Liver (tissue), 9 donors: ENCODE measurements around the gene VCAM1. TPM values are rescaled to one million over a fixed set of nuclear protein-coding genes. Genes with fewer than 3 reads are reported as not detected.
A peak's percentile ranks its signal among the peaks of the same experiment; 100 is the strongest.

ENCODE experiments used
- DNase-seq: peaks from one replicate; pipeline ENCODE4 v3.0.0-alpha.2; 2017; ENCODE audit warnings: low spot score
- H3K27ac ChIP-seq, 2 donors: one replicate each; pipeline ENCODE4 v1.7.0; 2013; ENCODE audit warnings: inconsistent platforms in 2 of 2, low read length in 2 of 2, control low read depth in 1 of 2, low read depth in 1 of 2, mild to moderate bottlenecking in 1 of 2
- H3K27me3 ChIP-seq, 4 donors: one replicate each; pipeline versions ENCODE4 v1.6.1 to v1.7.0; 2013; ENCODE audit warnings: low read length in 3 of 4, inconsistent platforms in 1 of 4, mild to moderate bottlenecking in 1 of 4, moderate library complexity in 1 of 4; ENCODE audit not compliant: control insufficient read depth in 4 of 4, insufficient read depth in 4 of 4
- H3K36me3 ChIP-seq, 4 donors: one replicate each; pipeline versions ENCODE4 v1.6.1 to v1.7.0; 2013; ENCODE audit warnings: low read length in 3 of 4, mild to moderate bottlenecking in 3 of 4, low read depth in 1 of 4, moderate library complexity in 1 of 4; ENCODE audit not compliant: control insufficient read depth in 4 of 4, insufficient read depth in 3 of 4
- H3K4me1 ChIP-seq, 4 donors: one replicate each; pipeline versions ENCODE4 v1.6.1 to v1.7.0; 2013; ENCODE audit warnings: low read length in 3 of 4, mild to moderate bottlenecking in 3 of 4, moderate library complexity in 1 of 4; ENCODE audit not compliant: control insufficient read depth in 4 of 4, insufficient read depth in 4 of 4
- H3K4me3 ChIP-seq, 3 donors: one replicate each; pipeline versions ENCODE4 v1.6.1 to v1.7.0; 2013; ENCODE audit warnings: low read length in 3 of 3, control low read depth in 1 of 3, low read depth in 1 of 3, mild to moderate bottlenecking in 1 of 3
- H3K9ac ChIP-seq, 2 donors: one replicate each; pipeline ENCODE4 v1.7.0; 2013; ENCODE audit warnings: low read length in 2 of 2, mild to moderate bottlenecking in 2 of 2, moderate library complexity in 2 of 2, control low read depth in 1 of 2, low read depth in 1 of 2
- H3K9me3 ChIP-seq, 4 donors: one replicate each; pipeline versions ENCODE4 v1.6.1 to v1.7.0; 2013; ENCODE audit warnings: low read length in 3 of 4; ENCODE audit not compliant: control insufficient read depth in 4 of 4
- CTCF ChIP-seq: fragments of 150-350 bp; IDR thresholded peaks from 2 replicates; pipeline ENCODE4 v1.5.1; 2017; ENCODE audit warnings: improper control_type of control experiment, low read depth, low read length; ENCODE audit not compliant: missing input control
- FOXA1 ChIP-seq: IDR thresholded peaks from 2 replicates; pipeline ENCODE4 v1.6.1; 2016; ENCODE audit warnings: antibody characterized with exemption
- FOXA2 ChIP-seq: IDR thresholded peaks from 2 replicates; pipeline ENCODE4 v1.6.1; 2016; ENCODE audit warnings: antibody characterized with exemption
- GABPA ChIP-seq, 2 donors: IDR thresholded peaks in 1 of 2; conservative IDR thresholded peaks in 1 of 2; 2 replicates each; pipeline ENCODE4 v1.6.1; 2016; ENCODE audit warnings: antibody characterized with exemption in 2 of 2, mild to moderate bottlenecking in 1 of 2, moderate library complexity in 1 of 2
- HNF4A ChIP-seq, 2 donors: conservative IDR thresholded peaks; 2 replicates each; pipeline ENCODE4 v1.6.1; 2016; ENCODE audit warnings: antibody characterized with exemption in 2 of 2, mild to moderate bottlenecking in 2 of 2
- JUND ChIP-seq, 2 donors: IDR thresholded peaks; 2 replicates each; pipeline ENCODE4 v1.6.1; 2016; ENCODE audit warnings: antibody characterized with exemption in 2 of 2
- MAX ChIP-seq: IDR thresholded peaks from 2 replicates; pipeline ENCODE4 v1.6.1; 2016; ENCODE audit warnings: antibody characterized with exemption
- RAD21 ChIP-seq, 2 donors: IDR thresholded peaks; 2 replicates each; pipeline ENCODE4 v1.6.1; 2016; ENCODE audit warnings: antibody characterized with exemption in 2 of 2, mild to moderate bottlenecking in 2 of 2
- RXRA ChIP-seq, 2 donors: IDR thresholded peaks; 2 replicates each; pipeline ENCODE4 v1.6.1; 2017 to 2018; ENCODE audit warnings: antibody characterized with exemption in 2 of 2, mild to moderate bottlenecking in 1 of 2
- TAF1 ChIP-seq: conservative IDR thresholded peaks from 2 replicates; pipeline ENCODE4 v1.6.1; 2016; ENCODE audit warnings: antibody characterized with exemption, mild to moderate bottlenecking
- YY1 ChIP-seq: IDR thresholded peaks from 2 replicates; pipeline ENCODE4 v1.6.1; 2016; ENCODE audit warnings: antibody characterized with exemption, mild to moderate bottlenecking
- WGBS: extraction: QIAGEN DNeasy Blood & Tissue Kit; methylation state at CpG from one replicate; pipeline ENCODE4 v1.1.7; 2013; 5-methylcytosine and 5-hydroxymethylcytosine counted together
- polyA plus RNA-seq, 2 donors: library from polyadenylated mRNA; stranded (reverse) in 1 of 2; unstranded in 1 of 2; fragments of 200-250 nt in 1 of 2; fragments of >200 nt in 1 of 2; fragmentation: Nextera tagmentation in 1 of 2; extraction: Ambion mirVana in 1 of 2; gene quantifications; one replicate each; pipeline versions ENCODE4 v1.2.1 to v1.2.3, GENCODE V29; 2013 to 2015
- total RNA-seq, 2 donors: library from RNA; depleted of rRNA; stranded (reverse); fragments of >200 nt; gene quantifications; one replicate each; pipeline ENCODE4 v1.2.3, GENCODE V29; 2014
- donor health status: healthy.
- donor health status: healthy.
- donor health status: healthy.
- donor health status: healthy.
- donor health status: healthy.

The VCAM1 gene
- total and polyA plus RNA-seq, 4 donors, result 3.3 to 159 (median 23.7) TPM

GRCh38 chr1:100714599-100714998, 4.9 kb upstream of the VCAM1 start:
- TF ChIP-seq HNF4A (conservative IDR thresholded peaks at IDR 0.05) (no peak), GABPA (IDR thresholded peaks at IDR 0.05 in 1 of 2, conservative IDR thresholded peaks at IDR 0.05 in 1 of 2) (no peak), JUND (IDR thresholded peaks at IDR 0.05) (no peak), TAF1 (no peak), CTCF (no peak)
- WGBS, result 38% methylated on average over 1 of the region's 1 CpG

GRCh38 chr1:100717218-100717617, 2.3 kb upstream of the VCAM1 start:
- DNase-seq, result no peak
- WGBS, result 96% methylated on average over 6 of the region's 6 CpGs
- H3K27me3 ChIP-seq, result no peaks in the 10 kb centered on the region
- no peak overlapping the region for H3K4me3 ChIP-seq
- H3K36me3 ChIP-seq, result no peaks in the 10 kb centered on the region
- H3K4me1 ChIP-seq, result no peaks in the 10 kb centered on the region
- no peaks in the 10 kb centered on the region for H3K9me3 ChIP-seq
- no peak for TF ChIP-seq YY1
- TF ChIP-seq FOXA1, result no peak
- no peak for TF ChIP-seq FOXA2
- TF ChIP-seq HNF4A (conservative IDR thresholded peaks at IDR 0.05), result no peak
- TF ChIP-seq MAX, result no peak
- no peak for TF ChIP-seq GABPA (IDR thresholded peaks at IDR 0.05 in 1 of 2, conservative IDR thresholded peaks at IDR 0.05 in 1 of 2)
- no peak for TF ChIP-seq CTCF
- no peak for TF ChIP-seq RXRA (IDR thresholded peaks at IDR 0.05)
- TF ChIP-seq JUND (IDR thresholded peaks at IDR 0.05), result no peak
- no peak overlapping the region for H3K27ac ChIP-seq
- no peak overlapping the region for H3K9ac ChIP-seq

More at GRCh38 chr1:100714599-100714998, 4.9 kb upstream of the VCAM1 start:
- no peaks in the 10 kb centered on the region for H3K36me3 ChIP-seq
- no peak for DNase-seq
- H3K4me1 ChIP-seq, result no peaks in the 10 kb centered on the region
- no peaks in the 10 kb centered on the region for H3K9me3 ChIP-seq
- H3K27ac ChIP-seq, result no peak overlapping the region
- H3K9ac ChIP-seq, result no peak overlapping the region
- no peak overlapping the region for H3K4me3 ChIP-seq
- no peaks in the 10 kb centered on the region for H3K27me3 ChIP-seq

GRCh38 chr1:100718581-100718980, 961 bp upstream of the VCAM1 start:
- H3K4me3 ChIP-seq, result no peak overlapping the region
- H3K4me1 ChIP-seq, result peaks cover 0 to 7% (median 0%) of the 10 kb centered on the region in 4 donors
- H3K27ac ChIP-seq, result no peak overlapping the region
- TF ChIP-seq CTCF (no peak), RAD21 (IDR thresholded peaks at IDR 0.05) (no peak), MAX (peak; percentile 26)
- 75% methylated on average over 4 of the region's 4 CpGs for WGBS
- H3K27me3 ChIP-seq, result no peaks in the 10 kb centered on the region
- H3K9ac ChIP-seq, result no peak overlapping the region
- DNase-seq, result no peak
- no peaks in the 10 kb centered on the region for H3K9me3 ChIP-seq
- H3K36me3 ChIP-seq, result no peaks in the 10 kb centered on the region
